OCI-LY7 (cell line): ENCODE results near the gene ABCA4.

Source experiments
- EZH2phosphoT487 ChIP-seq: fragments of 200-600 bp; sonication (generic); IDR thresholded peaks from 2 replicates; pipeline ENCODE4 v1.6.1; 2018; ENCODE audit warnings: low read depth, borderline replicate concordance, mild to moderate bottlenecking, mixed run types, antibody characterized with exemption, low read length, moderate library complexity, mixed read lengths
- TF ChIP-seq, protein P1 (sequence below): fragments of 200-600 bp; sonication (generic); conservative IDR thresholded peaks from 2 replicates; pipeline ENCODE4 v1.5.1; 2014; ENCODE audit warnings: mild to moderate bottlenecking, antibody characterized with exemption, low read length, moderate library complexity, mixed read lengths

GRCh38 chr1:94087193-94087592 is 33.8 kb downstream of the ABCA4 start:
- TF ChIP-seq, protein P1, sequence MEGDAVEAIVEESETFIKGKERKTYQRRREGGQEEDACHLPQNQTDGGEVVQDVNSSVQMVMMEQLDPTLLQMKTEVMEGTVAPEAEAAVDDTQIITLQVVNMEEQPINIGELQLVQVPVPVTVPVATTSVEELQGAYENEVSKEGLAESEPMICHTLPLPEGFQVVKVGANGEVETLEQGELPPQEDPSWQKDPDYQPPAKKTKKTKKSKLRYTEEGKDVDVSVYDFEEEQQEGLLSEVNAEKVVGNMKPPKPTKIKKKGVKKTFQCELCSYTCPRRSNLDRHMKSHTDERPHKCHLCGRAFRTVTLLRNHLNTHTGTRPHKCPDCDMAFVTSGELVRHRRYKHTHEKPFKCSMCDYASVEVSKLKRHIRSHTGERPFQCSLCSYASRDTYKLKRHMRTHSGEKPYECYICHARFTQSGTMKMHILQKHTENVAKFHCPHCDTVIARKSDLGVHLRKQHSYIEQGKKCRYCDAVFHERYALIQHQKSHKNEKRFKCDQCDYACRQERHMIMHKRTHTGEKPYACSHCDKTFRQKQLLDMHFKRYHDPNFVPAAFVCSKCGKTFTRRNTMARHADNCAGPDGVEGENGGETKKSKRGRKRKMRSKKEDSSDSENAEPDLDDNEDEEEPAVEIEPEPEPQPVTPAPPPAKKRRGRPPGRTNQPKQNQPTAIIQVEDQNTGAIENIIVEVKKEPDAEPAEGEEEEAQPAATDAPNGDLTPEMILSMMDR: no peak
- no peak for TF ChIP-seq EZH2phosphoT487
